Natural killer cell (primary cell): ENCODE measurements around the gene SLC41A2. TPM values are rescaled to one million over a fixed set of nuclear protein-coding genes. Genes with fewer than 3 reads are reported as not detected.
A peak's percentile ranks its signal among the peaks of the same experiment; 100 is the strongest.

Source experiments
- ATAC-seq, 3 donors: fragments of 150-1000 bp in 2 of 3; fragments of 200-7000 bp in 1 of 3; cut with Tn5 transposase; 1 replicate in 1 of 3; 2 replicates in 2 of 3; pipeline ENCODE4 v1.10.0; 2021; ENCODE audit warnings: mild to moderate bottlenecking in 2 of 3, moderate library complexity in 2 of 3
- DNase-seq, 2 donors: peaks; one replicate each; pipeline versions ENCODE4 v3.0.0 to v3.0.0-alpha.2; 2013 to 2021; ENCODE audit warnings: mixed read lengths in 1 of 2
- H3K27ac ChIP-seq: one replicate; pipeline ENCODE4 v1.5.1; 2013; ENCODE audit warnings: mild to moderate bottlenecking, low read length
- H3K27me3 ChIP-seq: one replicate; pipeline ENCODE4 v1.6.1; 2013; ENCODE audit warnings: low read length; ENCODE audit not compliant: control insufficient read depth, insufficient read depth
- H3K36me3 ChIP-seq: one replicate; pipeline ENCODE4 v1.6.1; 2013; ENCODE audit warnings: low read length; ENCODE audit not compliant: control insufficient read depth, insufficient read depth
- H3K4me1 ChIP-seq: one replicate; pipeline ENCODE4 v1.6.1; 2013; ENCODE audit warnings: low read length; ENCODE audit not compliant: control insufficient read depth, insufficient read depth
- H3K4me3 ChIP-seq: one replicate; pipeline ENCODE4 v1.5.1; 2013; ENCODE audit warnings: low read length
- H3K9me3 ChIP-seq: one replicate; pipeline ENCODE4 v1.6.1; 2013; ENCODE audit warnings: low read length; ENCODE audit not compliant: control insufficient read depth, insufficient read depth
- H3K27ac Mint-ChIP-seq, 2 donors: one replicate each; pipeline ENCODE4 v1.8.0; 2022; ENCODE audit warnings: mild to moderate bottlenecking in 2 of 2, mixed read lengths in 2 of 2, moderate library complexity in 1 of 2
- H3K27me3 Mint-ChIP-seq, 2 donors: one replicate each; pipeline ENCODE4 v1.8.0; 2022; ENCODE audit warnings: low read depth in 2 of 2, mixed read lengths in 2 of 2
- H3K36me3 Mint-ChIP-seq: one replicate; pipeline ENCODE4 v1.8.0; 2022; ENCODE audit warnings: mixed read lengths
- H3K4me1 Mint-ChIP-seq, 2 donors: one replicate each; pipeline ENCODE4 v1.8.0; 2022; ENCODE audit warnings: mixed read lengths in 2 of 2
- H3K4me3 Mint-ChIP-seq: one replicate; pipeline ENCODE4 v1.8.0; 2022; ENCODE audit warnings: mild to moderate bottlenecking, moderate library complexity, mixed read lengths
- H3K9me3 Mint-ChIP-seq, 2 donors: one replicate each; pipeline ENCODE4 v1.8.0; 2022; ENCODE audit warnings: mixed read lengths in 2 of 2
- CTCF ChIP-seq: fragments of 200-600 bp; IDR thresholded peaks from one replicate; pipeline ENCODE4 v1.8.0; 2022; ENCODE audit warnings: antibody characterized with exemption
- WGBS: methylation state at CpG from one replicate; pipeline ENCODE4 v1.1.7; 2013; ENCODE audit warnings: missing lambda C conversion rate; ENCODE audit not compliant: insufficient coverage; 5-methylcytosine and 5-hydroxymethylcytosine counted together
- intact Hi-C: fragments of 100-400 bp; cut with micrococcal nuclease; formaldehyde crosslinking; loops from one replicate; pipeline ENCODE4 v1.14.2; 2022
- total RNA-seq, 4 donors: library from RNA; stranded (reverse); fragments of 120-200 nt in 1 of 4; gene quantifications; one replicate each; pipeline versions ENCODE4 v1.2.3 to v1.2.4, GENCODE V29; 2013 to 2022

SLC41A2 gene
- total RNA-seq, 3 donors from 2014 or later (not counting 1 experiment from before 2014, with no cell fraction given): 1.3 to 3.5 (median 1.7) TPM

- Histone ChIP-seq H3K27ac (peak overlapping the region; percentile 54), H3K27me3 (no peaks in the 10 kb centered on the region), H3K36me3 (no peaks in the 10 kb centered on the region), H3K4me1 (peaks cover 4% of the 10 kb centered on the region), H3K4me3 (no peak overlapping the region), H3K9me3 (no peaks in the 10 kb centered on the region)
- H3K27ac Mint-ChIP-seq: no peak overlapping the region
- no peaks in the 10 kb centered on the region for H3K4me1 Mint-ChIP-seq
- peak in 1 of 2 donors; percentile 11 for DNase-seq
- WGBS: 70% methylated on average over 6 of the region's 7 CpGs
- intact Hi-C loops: no loop called here
- TF ChIP-seq CTCF: no peak
- no peaks in the 10 kb centered on the region for H3K36me3 Mint-ChIP-seq
- no peaks in the 10 kb centered on the region for H3K27me3 Mint-ChIP-seq
- ATAC-seq: peak in 2 of 3 donors; percentile 40 to 58
- no peak overlapping the region for H3K4me3 Mint-ChIP-seq
- H3K9me3 Mint-ChIP-seq: no peaks in the 10 kb centered on the region
Observed at GRCh38 chr12:104974626-104975290, 16.7 kb upstream of the SLC41A2 start.

- no peaks in the 10 kb centered on the region for H3K4me1 Mint-ChIP-seq
- no peak for DNase-seq
- no peak overlapping the region for H3K27ac Mint-ChIP-seq
- no peaks in the 10 kb centered on the region for H3K27me3 Mint-ChIP-seq
- intact Hi-C loops: no loop called here
- Histone ChIP-seq H3K4me1 (peaks cover 4% of the 10 kb centered on the region), H3K4me3 (no peak overlapping the region), H3K9me3 (no peaks in the 10 kb centered on the region), H3K27me3 (no peaks in the 10 kb centered on the region), H3K27ac (no peak overlapping the region), H3K36me3 (no peaks in the 10 kb centered on the region)
- no peak for ATAC-seq
- no peaks in the 10 kb centered on the region for H3K9me3 Mint-ChIP-seq
- H3K4me3 Mint-ChIP-seq: no peak overlapping the region
- no peak for TF ChIP-seq CTCF
- 96% methylated on average over 4 of the region's 5 CpGs for WGBS
- H3K36me3 Mint-ChIP-seq: no peaks in the 10 kb centered on the region
Observed at GRCh38 chr12:104973250-104973649, 15.2 kb upstream of the SLC41A2 start.

GRCh38 chr12:104971306-104971705 lies 13.2 kb upstream of the SLC41A2 start:
- H3K4me3 ChIP-seq: no peak overlapping the region
- DNase-seq (no peak), ATAC-seq (no peak)
- intact Hi-C loops: no loop called here
- H3K9me3 ChIP-seq: no peaks in the 10 kb centered on the region
- TF ChIP-seq CTCF: no peak
- no peaks in the 10 kb centered on the region for H3K36me3 ChIP-seq
- Mint-ChIP-seq H3K4me1 (no peaks in the 10 kb centered on the region), H3K27me3 (peaks cover under 1 to 3% of the 10 kb centered on the region in 2 donors), H3K9me3 (no peaks in the 10 kb centered on the region), H3K4me3 (no peak overlapping the region), H3K27ac (no peak overlapping the region), H3K36me3 (no peaks in the 10 kb centered on the region)
- H3K4me1 ChIP-seq: no peaks in the 10 kb centered on the region
- H3K27ac ChIP-seq: no peak overlapping the region
- 87% methylated on average over 5 of the region's 5 CpGs for WGBS
- no peaks in the 10 kb centered on the region for H3K27me3 ChIP-seq

- ATAC-seq (no peak), DNase-seq (no peak)
- Mint-ChIP-seq H3K4me3 (no peak overlapping the region), H3K9me3 (no peaks in the 10 kb centered on the region), H3K4me1 (no peaks in the 10 kb centered on the region), H3K27ac (no peak overlapping the region), H3K36me3 (no peaks in the 10 kb centered on the region), H3K27me3 (peaks cover 2 to 20% of the 10 kb centered on the region in 2 donors)
- Histone ChIP-seq H3K36me3 (no peaks in the 10 kb centered on the region), H3K4me1 (no peaks in the 10 kb centered on the region), H3K4me3 (no peak overlapping the region), H3K27ac (no peak overlapping the region), H3K27me3 (no peaks in the 10 kb centered on the region), H3K9me3 (no peaks in the 10 kb centered on the region)
- no peak for TF ChIP-seq CTCF
- intact Hi-C loops: no loop called here
- WGBS: 87% methylated on average over 3 of the region's 3 CpGs
Observed at GRCh38 chr12:104969343-104969742, 11.3 kb upstream of the SLC41A2 start.
